GM18511 (cell line): ENCODE measurements around the gene ST6GAL2.

Experiments
- ATAC-seq: cut with Tn5 transposase; IDR thresholded peaks from one replicate; pipeline ENCODE4 v1.9.1; 2021; ENCODE audit warnings: mild to moderate bottlenecking, moderate library complexity; ENCODE audit not compliant: unreplicated experiment

Gene ST6GAL2

DNA sequence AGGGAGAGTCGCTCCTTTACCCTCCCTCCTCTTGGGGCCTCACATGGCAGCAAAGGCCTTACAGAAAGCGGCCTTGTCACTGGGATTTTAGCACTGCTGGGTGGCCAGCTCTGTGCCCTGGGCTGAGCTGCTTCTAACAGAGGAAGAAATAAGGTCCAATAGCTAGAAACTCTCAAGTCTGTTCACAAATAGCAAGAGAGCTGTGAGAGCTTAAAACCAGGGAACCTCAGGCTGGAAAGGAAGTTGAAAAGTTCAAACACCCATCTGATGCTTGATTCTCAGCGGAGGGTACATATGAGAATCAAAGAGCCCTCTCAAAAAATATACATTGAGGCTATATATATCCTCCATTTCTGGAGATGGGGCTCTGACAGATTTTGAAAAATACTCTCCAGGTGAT is 54.7 kb downstream of the ST6GAL2 start:
- ATAC-seq: no peak

DNA sequence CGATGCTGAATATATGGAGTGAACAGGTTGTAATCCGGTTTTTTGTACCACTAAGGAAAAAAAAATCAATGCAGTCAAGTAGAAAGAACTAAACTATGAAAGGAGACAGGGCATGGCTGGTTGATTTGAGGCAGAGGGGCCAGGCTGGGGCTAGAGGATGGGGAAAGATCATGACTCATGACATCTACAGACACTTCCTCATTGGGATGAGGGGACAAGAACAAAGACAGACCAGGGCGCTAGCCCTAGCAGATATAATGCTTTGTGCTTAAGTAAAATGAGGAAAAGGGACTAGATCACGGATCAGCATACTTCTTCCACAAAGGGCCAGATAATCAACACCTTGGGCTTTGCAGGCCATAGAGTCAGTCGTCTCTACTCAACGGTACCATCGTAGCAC is 55.8 kb downstream of the ST6GAL2 start:
- no peak for ATAC-seq

DNA sequence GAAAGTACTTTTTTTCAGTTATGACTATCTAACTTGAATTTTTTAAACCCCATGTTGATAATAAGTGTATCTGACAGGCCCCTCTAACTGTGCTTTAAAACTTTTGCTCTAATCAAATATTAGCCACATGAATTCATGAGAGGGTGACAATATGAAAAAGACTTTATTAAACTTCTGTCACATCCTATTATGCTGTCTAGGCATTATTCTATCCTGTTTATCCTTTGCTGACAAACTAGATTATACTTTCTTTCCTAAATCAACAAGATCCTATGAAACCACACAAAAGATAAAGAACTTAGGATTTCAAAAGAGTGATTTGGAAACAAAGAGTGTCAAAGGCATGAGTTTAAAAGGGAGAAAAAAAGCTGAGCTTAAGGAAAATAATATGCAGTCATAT is 57.8 kb downstream of the ST6GAL2 start:
- no peak for ATAC-seq

DNA sequence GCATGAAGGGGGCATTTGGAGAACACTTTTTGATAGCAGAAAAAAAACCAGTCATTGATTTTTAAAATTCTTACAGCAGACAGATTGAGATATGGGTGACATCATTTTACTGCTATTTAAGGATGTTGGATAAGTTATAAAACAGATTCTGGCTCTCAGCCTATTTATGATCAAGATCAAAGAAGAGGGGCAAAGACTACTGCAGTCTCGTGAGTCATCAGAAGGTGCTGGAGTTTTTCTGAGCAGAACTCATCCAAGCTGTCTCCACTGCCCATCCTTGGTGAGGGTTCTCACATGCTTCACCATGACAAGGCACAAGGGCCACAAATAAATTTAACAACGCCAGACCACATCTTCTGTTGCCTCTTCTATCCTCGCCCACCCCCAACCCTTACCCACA is 58.8 kb downstream of the ST6GAL2 start:
- ATAC-seq: no peak

DNA sequence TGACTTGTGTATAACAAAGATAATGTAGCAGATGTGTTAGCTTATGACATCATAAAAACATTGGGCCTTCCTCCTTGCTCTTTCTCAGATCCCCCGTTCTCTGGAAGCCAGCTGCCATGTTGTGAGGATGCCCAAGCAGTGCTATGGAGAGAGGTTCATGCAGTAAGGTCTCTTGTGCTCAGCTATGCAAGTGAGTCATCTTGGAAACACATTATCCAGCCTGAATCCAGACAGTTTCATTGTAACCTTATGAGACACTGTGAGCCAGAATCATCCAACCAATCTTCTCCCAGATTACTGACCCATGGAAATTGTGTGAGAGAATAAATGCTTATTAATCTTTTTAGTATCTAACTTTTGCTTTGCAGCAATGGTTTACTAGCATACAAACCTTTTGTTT is 60.8 kb downstream of the ST6GAL2 start:
- no peak for ATAC-seq

DNA sequence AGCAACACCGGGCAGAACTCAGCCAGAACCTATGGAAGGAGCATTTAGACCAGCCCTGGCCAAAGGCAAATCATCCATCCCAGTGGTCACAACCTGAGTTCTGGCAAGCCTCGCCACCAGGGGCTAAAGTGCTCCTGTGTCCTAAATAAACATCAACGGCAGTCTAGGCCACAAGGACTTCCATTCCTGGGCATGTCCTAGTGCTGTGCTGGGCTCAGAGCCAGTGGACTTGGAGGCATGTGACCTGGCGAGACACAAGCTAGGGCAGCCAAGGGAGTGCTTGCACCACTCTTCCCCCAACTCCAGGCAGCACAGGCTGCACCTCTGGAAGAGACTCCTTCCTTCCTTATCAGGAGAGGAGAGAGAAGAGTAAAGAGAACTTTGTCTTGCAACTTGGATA is 69.0 kb downstream of the ST6GAL2 start:
- no peak for ATAC-seq

DNA sequence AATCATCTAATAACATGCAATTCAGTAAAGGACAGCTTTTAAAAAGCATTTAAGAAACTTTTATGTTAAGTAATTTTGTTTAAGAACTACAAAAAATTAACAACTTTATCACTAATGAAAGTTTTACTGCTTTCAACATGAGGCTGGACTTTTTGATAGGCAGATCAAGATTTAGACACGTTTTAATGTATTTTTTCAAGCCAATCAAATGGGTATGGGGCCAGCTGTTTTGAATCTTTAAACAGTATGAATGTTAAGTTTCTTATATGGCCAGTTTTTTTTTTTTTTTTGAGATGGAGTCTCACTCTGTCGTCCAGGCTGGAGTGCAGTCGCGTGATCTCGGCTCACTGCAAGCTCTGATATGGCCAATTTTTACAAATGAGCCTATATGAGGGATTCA is 73.1 kb downstream of the ST6GAL2 start:
- no peak for ATAC-seq

DNA sequence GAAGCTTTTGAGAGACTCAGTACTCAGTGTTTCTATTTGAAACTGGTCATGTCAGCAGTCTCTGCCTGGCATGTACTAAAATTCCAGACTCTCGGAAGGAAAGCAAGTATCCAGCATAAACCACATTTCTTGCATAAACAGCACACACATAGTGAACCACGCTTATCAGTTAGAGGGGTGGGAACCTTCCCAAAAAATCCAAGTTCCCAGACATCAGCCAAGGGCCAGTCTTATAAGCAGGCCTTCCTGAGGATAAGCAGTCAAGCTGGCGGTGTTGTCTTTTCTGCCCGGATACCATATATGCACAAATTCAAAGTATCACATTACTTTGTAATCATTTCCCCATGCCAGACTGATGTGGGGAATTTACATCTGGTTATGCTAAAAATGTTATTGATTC is 73.6 kb downstream of the ST6GAL2 start:
- ATAC-seq: no peak

DNA sequence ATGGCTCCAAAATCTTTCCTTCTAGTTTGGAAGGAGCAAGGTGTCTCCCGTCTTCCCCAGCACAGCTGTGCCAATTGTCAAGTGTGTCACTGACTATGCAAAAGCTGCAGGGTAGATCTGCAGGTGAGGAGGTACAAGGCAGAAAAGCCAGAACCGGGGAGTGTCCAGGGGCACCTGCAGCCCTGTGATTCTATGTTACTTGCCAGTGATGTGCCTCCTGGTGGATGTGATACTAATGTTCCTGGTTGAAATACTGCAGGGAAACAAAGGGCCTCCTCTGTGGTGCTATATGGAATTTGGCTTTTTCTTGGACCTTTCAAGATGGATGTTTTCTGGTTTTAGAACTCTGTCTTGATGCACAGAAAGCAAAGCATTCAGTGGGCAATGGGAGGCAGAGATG is 80.3 kb downstream of the ST6GAL2 start:
- no peak for ATAC-seq

DNA sequence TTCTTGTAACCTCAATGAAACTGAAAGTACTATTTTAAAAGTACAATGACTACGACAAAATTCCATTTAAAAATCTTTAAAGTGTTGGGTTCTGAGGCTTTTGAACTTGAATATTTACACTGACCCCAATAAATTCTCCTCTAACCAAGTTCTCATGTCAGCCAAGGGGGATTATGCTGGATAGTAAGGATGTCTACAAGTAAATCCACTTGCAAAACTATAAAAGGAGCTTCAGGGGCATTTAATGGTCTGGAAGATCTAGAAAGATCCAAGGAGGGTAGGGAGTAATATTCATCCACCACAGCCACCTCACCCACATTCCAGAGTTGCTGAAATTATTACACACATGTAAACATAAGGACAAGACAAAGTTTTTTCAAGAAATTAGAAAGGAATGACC is 81.8 kb downstream of the ST6GAL2 start:
- no peak for ATAC-seq

DNA sequence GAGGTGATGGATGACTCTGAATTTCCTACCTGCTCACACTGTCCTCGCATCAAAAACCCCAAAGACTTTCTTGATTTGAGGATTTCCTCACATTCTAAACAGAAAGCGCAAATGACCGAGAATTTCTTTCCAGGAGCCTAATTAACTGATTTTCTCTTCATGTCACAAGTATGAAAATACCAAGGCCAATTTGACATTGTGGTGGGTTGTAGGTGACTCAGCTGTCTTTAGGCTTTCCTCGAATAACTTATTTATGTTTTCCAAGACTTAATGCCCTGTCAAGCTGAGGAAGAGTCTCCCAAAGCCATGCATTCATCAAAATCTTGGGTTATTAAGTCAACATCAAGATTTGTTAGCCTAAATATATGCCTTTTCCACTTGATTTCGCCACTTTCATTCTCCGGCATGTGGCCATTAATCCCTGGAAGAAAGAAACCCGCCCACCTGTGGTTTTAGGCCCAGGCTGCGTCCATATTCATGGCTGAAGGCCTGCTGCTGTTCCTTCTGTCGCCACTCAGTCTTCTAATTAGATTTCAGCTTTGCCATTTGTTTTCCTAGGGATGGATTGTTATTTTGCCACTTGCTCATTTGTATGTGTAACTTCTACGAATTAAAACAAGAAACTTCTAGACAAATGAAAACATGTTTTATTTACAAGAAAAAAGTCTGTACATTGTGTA is 84.9 kb downstream of the ST6GAL2 start:
- ATAC-seq: no peak

DNA sequence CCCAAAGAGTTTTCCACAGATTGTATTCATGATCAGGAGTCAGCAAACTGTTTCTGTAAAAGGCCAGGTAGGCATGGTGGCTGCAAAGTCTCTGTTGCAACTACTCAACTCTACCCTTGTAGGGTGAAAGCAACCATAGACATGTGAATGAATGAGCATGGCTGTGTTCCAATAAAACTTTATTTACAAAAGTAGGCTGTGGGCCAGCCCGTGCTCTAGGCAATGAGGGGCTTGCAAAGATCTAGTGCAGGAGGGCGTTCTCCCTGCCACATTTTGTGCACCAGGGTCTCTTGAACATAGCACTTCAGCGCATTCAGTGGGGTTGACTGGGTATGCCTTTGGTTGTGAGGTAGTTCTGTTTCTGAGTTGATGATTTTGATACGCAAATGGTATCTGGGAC is 85.8 kb downstream of the ST6GAL2 start:
- ATAC-seq: no peak

DNA sequence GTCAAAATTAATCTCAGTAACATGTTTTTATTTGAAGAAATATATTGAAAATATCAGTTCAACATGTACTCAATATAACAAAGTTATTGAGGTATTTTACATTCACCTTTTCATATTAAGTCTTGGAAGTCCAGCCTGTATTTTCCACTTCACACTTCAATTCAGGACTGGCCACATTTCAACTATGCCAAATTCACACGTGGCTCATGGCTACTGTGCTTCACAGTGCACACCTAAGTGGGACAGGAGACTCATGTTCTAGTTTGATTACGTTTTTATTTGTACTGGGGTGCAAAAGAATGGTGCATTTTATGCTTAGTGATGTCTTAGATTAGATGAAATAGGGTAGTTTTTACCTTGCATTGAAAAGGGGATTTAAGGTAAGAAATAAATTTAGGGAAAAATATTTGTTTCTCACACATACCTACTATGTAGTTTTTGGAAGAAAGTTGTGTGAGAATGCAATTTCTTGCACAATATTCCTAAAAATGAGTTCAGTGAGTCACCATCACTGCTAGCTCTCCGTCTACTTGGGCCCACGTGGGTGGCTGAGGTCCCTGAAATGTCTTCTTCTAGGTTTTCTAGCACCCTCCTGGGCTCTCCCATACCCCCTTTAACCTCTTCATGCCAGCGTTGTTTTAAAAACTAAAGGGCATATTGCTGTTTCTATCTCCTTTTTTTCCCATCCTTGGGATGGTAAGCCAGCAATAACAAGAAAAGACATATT is 87.0 kb downstream of the ST6GAL2 start:
- ATAC-seq: no peak

DNA sequence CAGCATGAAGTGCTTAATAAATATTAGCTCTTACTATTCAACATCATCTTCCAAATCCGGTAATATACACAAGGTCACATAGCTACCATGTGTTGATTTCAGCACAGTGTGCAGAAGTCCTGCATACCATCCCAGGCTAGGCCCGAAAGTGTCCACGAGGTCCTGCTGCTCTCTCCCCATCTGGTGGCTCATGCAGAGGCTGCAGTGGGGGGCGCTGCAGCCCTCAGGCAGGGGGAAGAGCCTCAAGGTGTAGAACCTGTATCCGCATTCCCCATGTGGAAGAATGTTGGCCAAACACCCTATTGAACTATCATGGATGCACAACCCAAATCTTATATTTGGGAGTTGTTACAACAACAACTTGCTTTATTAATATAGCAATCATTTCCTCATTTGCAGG is 88.5 kb downstream of the ST6GAL2 start:
- ATAC-seq: no peak

DNA sequence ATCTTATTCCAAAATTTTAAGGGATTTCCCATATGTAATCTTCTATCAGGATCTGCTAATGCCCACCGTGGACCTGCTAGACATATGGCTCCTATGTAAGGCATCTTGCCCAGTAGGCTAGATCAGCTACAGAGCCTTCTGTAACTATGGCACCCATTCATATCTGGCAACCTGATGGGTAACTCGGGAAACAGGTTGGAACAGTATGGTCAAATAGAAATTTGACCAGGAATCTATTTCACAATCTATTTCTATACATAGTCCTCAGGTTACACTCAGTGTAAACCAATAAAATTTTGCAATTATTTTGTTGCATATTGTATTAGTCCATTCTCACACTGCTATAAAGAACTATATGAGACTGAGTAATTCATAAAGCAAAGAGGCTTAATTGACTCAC is 93.3 kb downstream of the ST6GAL2 start:
- no peak for ATAC-seq

DNA sequence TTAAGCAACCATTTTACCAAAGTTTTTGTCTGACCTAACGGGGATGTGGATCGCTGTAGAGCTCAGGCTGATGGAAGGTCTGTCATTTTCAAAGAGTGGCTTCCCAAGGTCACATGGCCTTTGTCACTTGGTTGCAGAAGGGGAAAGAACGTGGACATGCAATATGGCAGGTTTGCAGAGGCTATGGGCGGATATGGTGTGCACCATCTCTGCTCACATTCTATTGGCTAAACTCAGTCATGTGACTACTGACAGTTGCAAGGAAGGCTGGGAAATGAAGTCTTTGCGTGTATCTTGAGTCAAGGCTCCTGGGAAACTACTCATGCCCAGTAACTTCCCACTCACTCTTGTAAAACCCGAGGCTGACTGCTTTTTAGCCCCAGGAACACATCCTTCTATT is 96.8 kb downstream of the ST6GAL2 start:
- no peak for ATAC-seq

DNA sequence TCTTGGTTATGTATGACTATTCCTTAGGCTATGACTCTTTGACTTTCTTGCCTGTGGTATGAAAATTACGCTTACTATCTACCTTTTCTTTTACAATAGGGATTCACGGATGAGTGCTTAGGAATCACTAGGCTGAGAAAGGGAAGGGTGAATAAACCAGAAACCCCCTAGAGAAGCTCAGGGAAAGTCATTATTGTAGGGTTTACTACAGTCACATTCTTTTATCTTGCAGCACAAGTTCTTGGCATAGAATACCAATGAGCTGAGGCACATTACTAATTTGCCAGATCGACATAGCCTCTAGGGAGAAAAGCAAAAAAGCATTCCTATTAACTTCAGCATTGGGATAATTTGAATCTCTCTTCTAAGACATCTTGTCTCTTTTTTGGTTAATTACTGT is 103.3 kb downstream of the ST6GAL2 start:
- ATAC-seq: no peak

DNA sequence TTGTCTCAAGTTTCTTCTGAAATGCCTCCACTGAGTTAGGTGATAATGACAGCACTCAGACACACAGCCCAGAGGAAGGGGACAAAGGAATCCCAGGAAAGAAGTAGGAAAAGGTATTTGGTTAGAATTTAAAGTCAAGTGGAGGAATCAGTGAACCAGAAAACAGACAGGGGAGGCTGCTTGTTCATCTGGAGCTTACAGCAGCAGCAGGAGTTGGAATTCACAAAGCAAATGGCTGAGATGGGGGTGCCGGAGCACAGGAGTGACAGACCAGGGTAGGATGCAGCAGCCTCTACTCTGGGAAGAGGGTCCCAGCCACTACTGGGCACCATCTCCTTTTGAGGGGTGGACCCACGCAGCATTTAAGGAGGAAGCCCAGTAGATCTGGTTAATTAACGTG is 104.8 kb downstream of the ST6GAL2 start:
- no peak for ATAC-seq

DNA sequence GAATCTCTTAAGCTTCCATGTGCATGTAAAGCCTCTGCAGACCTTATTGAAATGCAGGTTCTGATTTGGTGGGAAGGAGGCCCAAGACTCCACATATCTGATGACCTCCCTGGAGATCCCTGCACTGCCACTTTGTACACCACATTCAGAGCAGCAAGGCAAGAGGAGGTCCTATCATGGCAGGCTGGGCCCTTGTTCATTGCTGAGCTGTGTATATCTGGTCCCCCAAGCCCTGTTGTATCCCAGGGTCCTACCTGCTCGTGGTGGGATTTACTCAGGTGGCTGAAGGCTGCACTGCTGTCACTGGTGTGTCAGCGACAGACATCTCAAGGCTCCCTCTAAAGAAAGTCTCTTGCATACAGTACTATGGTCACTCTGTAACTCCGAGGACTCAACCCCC is 114.2 kb downstream of the ST6GAL2 start:
- no peak for ATAC-seq

DNA sequence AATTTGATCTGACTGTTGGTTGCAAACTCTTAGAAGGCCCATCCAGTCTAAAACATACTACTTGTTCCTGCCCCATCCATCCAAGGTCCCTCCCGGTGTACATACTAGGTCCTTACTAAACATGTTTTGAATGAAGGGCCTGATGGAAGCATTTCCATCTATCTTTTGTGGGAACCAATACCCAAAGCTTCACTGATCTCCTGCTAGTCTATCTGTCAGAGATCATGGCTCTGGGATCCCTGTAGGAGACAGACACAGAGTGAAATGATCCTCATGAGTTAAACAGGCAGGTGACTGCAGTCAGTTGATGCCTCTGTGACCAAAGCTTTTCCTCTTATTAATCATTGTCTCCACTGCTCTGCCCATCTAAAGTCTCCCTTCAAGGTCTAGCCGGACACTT is 115.0 kb downstream of the ST6GAL2 start:
- no peak for ATAC-seq

DNA sequence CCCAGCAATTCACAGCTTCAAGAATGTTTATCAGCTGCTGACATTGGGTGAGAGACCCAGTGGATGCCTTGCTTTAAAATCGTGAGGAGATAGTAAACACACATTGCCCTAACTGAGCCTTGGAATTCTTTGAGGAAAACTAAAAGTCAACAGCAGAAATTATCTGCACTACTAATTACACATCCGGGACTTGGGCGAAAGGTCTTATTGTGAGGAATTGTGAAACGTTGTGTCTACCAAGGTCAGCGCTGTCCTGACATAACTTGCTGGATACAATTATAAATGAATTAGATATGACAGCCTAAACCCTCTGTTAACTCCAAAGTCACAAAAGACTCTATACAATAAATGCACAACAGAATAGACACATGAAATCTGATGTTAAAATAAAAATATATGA is 121.4 kb downstream of the ST6GAL2 start:
- no peak for ATAC-seq

DNA sequence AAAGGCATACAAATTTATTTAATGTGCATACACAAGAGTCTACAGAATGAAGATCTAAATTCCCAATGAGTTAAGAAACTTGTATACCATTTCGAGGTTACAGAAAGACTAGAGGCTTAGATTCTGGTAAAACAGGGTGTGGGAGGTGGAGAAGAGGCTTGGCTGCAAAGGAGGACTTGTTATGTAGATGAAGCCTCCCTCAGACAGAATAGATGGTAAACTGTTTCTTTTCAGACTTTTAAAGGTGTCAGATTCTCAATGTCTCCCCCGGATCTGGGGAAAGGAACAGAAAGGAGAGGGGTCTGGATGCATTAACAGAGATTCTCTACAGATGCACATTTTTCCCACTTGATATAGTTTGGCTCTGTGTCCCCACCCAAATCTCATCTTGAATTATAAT is 126.0 kb downstream of the ST6GAL2 start:
- ATAC-seq: no peak
